IPS-18c (cell line): ENCODE data around the gene HOXD10.

Experiments used
- H3K4me3 ChIP-seq: 2 replicates; pipeline ENCODE4 v1.7.0; 2013; ENCODE audit warnings: low read depth, mild to moderate bottlenecking, low read length, moderate library complexity; ENCODE audit not compliant: insufficient read depth
- H3K9me3 ChIP-seq: one replicate; pipeline ENCODE4 v1.6.1; 2013; ENCODE audit warnings: mild to moderate bottlenecking, low read length, moderate library complexity; ENCODE audit not compliant: control insufficient read depth, insufficient read depth

The HOXD10 gene

DNA sequence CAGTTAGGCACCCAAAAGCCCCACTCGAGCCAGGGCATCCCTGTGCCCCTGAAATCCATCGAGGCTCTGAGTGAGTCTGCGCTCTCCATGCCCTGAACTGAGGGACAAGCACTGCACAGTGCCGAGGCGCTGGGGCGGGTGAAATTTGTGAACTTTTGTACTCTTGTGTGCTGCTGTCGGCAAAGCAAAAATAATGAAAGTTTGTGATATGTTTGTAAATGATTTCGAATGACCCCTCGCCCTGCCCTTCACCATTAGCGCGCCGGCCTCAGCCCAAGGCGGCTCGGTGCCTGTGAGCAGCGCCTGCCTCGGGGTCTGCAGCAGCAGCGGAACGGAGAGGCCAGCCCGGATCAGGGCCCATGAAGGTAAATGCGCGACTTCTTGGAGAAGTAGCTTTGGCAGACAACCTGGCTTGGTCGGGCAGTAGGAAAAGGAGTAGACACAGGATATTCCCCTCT lies 32.9 kb downstream of the HOXD10 start:
- Histone ChIP-seq H3K4me3 (no peak overlapping the region), H3K9me3 (peaks cover 3% of the 10 kb centered on the region)

GRCh38 chr2:176149939-176150583 lies 33.5 kb downstream of the HOXD10 start:
- peaks cover 3% of the 10 kb centered on the region for H3K9me3 ChIP-seq
- H3K4me3 ChIP-seq, result no peak overlapping the region

- no peak overlapping the region for H3K4me3 ChIP-seq
- H3K9me3 ChIP-seq, result no peaks in the 10 kb centered on the region
Observed at GRCh38 chr2:176150584-176151441, 34.2 kb downstream of the HOXD10 start.

- Histone ChIP-seq H3K9me3 (no peaks in the 10 kb centered on the region), H3K4me3 (no peak within 1 kb of the TSS)
Observed at GRCh38 chr2:176151442-176152287, 35.1 kb downstream of the HOXD10 start, which contains the start of gene HOXD4. HOXD4 (plus strand) TSS chr2:176151550; CDS start chr2:176151634, 84 bp downstream.

GRCh38 chr2:176152350-176153181 lies 36.0 kb downstream of the HOXD10 start:
- H3K4me3 ChIP-seq, result no peak overlapping the region
- H3K9me3 ChIP-seq, result no peaks in the 10 kb centered on the region

DNA sequence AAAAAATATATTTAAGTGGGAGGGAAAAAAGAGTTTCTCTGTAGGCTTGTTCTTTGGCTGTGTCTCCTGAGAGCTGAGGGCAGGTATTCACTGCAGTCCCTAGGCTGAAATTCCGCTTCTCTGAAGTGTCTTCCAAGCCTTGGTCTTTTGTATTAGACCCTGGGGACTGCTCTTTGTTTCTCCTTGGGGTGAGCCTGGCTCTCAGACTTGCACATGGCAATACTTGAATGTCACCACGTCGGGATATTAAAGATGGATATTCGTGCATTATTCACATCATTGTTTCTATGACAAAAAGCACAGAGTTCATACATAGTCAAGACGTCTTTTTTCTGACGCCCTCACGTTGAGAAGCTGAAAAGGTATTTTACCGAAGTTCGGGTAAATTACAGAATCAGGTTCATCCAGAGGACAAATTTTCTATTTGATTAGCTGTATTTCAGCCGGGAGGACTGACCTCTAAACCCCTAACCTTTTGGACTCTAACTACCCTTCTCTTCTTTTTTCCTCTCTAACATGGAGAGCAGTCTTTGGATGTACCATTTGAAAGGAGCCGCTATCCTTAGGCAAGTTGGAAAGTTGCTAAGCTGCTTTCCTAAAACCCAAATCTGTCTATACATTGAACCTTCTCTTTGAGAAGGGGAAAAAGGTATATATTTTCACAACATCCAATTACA lies 38.1 kb downstream of the HOXD10 start:
- H3K4me3 ChIP-seq, result no peak overlapping the region
- H3K9me3 ChIP-seq, result no peaks in the 10 kb centered on the region

GRCh38 chr2:176155356-176156044 lies 38.9 kb downstream of the HOXD10 start:
- no peaks in the 10 kb centered on the region for H3K9me3 ChIP-seq
- no peak overlapping the region for H3K4me3 ChIP-seq

- no peaks in the 10 kb centered on the region for H3K9me3 ChIP-seq
- H3K4me3 ChIP-seq, result no peak overlapping the region
Observed at GRCh38 chr2:176156301-176156806, 39.8 kb downstream of the HOXD10 start.

GRCh38 chr2:176156807-176157498 lies 40.4 kb downstream of the HOXD10 start, which contains the start of gene HOXD3:
HOXD3 (plus strand) TSS chr2:176157307; CDS start chr2:176169115, 11,808 bp downstream.
- Histone ChIP-seq H3K9me3 (no peaks in the 10 kb centered on the region), H3K4me3 (no peak within 1 kb of the TSS)

DNA sequence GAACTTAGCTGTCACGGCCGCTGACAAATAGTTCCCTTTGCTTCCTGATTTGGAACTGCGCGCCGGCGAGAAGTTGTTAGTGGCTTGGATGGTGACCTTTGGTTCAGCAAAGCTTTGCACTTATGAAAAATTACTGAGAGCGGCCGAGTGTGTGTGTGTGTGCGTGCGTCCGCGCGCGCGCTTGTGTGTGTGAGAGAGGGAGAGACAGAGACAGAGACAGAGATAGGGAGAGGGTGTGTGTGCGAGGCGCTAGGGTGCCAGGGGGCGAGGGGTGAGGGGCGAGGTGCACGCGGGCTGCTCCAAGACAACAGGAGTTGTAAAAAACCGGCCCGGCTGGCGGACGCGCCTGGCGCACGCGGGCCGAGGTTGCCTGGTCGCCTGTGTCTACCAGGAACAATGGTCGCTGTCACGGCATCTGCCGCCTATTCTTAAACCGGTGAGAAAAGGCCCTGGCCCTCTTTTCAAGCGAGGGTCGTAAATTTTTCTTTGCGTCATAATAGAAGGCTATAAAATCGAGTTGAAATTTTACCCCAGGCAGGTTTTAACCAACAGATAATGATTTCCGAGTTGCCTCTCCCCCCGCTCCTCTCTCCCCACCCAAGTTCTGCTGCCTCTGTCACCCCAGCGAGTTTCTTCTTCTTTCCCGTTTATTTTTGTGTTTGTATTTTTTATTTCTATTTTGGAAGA lies 41.1 kb downstream of the HOXD10 start:
- Histone ChIP-seq H3K4me3 (no peak overlapping the region), H3K9me3 (peaks cover 3% of the 10 kb centered on the region)

DNA sequence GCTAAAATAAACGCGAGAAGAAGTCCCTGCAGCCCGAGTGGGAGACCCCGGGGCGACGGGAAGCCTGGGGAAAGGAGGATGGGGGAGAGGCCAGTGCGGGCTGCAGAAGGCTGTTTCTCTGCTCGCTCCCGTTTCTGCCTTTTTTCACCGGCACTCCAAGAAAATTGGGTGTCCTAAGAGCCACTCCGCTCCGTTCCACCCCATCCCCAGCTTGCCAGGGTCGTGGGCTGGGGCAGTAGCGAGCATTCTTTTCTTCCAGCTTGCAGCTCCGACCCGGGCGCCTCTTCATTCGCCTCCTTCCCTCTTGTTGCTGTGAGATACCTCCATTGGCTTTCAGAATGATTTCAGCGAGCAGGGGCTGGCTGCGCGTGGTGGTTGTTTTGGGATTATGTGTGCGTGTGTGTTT lies 41.6 kb downstream of the HOXD10 start:
- no peak overlapping the region for H3K4me3 ChIP-seq
- H3K9me3 ChIP-seq, result peaks cover 6% of the 10 kb centered on the region

DNA sequence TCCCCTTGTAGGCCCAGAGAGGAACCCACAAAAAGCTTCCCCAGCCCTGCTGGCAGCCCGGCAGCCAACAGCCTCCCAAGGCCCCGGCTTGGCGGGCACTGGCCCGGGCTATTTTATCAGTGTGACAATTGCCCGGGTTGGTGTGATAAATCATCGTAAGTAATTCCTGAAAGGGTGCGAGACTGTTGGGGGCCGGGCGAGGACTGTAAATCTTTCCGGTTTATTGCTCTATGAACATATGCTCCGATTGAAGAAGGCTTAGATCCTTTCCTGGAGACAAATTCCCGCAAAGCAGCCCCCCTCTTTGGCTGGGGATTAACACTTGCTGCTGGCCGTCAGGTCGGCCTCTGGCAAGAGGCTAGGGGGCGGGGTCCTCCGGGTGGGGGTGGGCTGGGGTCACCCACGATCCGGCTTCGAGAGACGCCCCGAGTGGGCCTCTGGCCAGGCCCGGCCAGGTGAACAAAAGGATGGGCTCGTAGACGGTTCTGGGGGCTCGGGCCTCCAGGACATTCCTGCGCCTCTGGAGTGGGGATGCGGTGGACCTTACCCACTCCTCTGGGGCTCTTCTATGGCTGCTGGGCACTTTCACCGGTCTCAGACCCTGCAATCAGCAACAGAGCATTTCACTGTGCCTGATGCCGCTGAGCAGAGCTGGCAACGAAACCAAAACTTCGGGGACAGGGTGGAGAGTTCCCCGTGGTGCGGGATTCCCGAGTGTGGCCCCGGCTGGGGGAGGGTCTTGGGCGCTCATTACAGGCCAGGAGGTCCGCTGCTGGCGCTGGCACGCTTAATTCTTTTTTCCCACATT lies 42.5 kb downstream of the HOXD10 start:
- H3K4me3 ChIP-seq, result no peak overlapping the region
- peaks cover 6% of the 10 kb centered on the region for H3K9me3 ChIP-seq

- H3K9me3 ChIP-seq, result peaks cover 6% of the 10 kb centered on the region
- no peak overlapping the region for H3K4me3 ChIP-seq
Observed at GRCh38 chr2:176159663-176160250, 43.2 kb downstream of the HOXD10 start.
